Measurements from ENCODE around the gene PSMB10. TPM values are rescaled to one million over a fixed set of nuclear protein-coding genes. Genes with fewer than 3 reads are reported as not detected.
A peak's percentile ranks its signal among the peaks of the same experiment; 100 is the strongest.

The PSMB10 gene
- total RNA-seq, 4 donors from 2014 or later, result 22.9 to 39.7 (median 32.5) TPM

DNA sequence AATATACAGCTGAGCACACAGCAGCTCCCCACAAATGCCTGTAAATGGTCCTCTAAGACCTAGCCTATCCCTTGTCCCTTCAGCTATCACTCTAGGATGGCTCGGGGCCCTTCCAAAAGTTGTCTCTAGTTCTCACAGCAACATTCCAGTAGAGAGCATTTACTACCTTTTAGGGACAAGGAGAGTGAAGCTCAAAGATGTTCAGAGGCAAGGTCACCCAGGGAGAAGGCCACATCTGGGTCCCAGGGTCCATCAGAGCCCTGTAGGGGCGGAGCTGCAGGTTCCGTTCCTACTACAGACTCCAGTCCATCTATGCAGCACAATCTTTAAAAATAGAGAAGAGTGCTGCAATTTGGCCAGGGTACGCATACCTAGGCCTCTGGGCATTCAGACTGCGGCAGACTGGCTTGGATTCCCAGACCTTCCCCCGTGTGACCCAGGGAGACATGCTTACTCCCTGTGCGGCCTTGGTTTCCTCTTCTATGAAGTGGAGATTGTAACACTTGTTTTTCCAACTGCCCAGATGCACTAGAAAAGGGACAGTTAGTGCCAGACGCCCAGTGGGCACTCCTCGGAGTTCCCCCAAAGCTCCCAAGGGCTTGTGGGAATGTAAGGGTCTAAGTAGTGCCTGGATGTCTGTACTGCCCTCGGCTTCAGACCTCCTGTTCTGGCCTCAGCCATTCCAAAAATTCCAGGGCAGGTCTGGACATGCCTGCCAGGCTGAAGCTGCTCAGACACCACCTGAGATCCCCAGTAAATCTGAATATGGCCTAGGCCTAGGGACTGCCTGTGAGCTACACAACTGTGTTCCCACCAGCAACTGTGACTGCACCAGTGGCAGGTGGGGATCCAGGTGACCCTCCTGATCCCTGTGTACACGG is 29.3 kb upstream of the PSMB10 start:
- no peak for DNase-seq
- Histone ChIP-seq H3K27me3 (no peaks in the 10 kb centered on the region), H3K4me1 (peaks cover 43 to 64% of the 10 kb centered on the region in 2 donors), H3K36me3 (peaks cover 14 to 15% of the 10 kb centered on the region in 2 donors), H3K4me3 (replicated peaks in 1 of 3) (peak overlapping the region in 1 of 3 donors; percentile 94), H3K9me3 (no peaks in the 10 kb centered on the region), H3K27ac (peak overlapping the region; percentile 60 to 93 (median 92))
- intact Hi-C loops (cut with DNase I), result no loop called here
- WGBS, 2 donors, result 77 to 82% methylated on average over 9 to 11 of the region's 11 CpGs
- no peak for TF ChIP-seq CTCF (IDR thresholded peaks at IDR 0.05)
- TF ChIP-seq POLR2A (IDR thresholded peaks at IDR 0.05), result no peak

DNA sequence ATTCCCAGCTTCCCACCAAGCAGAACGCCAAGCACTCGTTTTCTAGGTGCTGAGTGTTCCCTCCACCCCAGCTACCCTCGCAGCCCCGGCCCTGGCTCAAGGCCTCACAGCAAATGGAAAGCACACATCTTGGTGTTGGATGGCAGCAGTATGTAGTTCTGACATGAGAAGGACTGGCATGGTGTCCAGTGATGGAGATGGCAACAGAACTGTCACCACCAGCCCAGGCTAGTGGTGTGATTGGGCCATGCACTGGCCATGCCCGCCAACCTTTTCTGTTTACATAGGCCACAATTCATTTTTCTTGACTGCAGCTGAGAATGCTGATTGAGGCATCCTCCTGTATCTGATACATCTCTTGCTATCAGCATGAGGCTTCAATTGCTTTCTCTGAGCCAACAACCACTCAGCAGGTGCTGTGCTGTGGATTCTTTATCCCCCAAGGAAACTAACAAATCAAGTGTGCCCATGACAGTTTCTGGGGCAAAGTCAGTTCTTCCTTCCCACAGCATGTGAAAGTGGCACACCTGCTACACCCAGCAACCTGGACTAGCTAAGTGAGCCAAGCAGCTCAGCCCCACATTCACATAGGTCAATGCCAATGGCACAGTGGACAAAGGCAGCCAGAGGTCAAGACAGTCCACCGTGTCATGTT is 28.0 kb upstream of the PSMB10 start:
- DNase-seq, result no peak
- Histone ChIP-seq H3K36me3 (peaks cover 14 to 18% of the 10 kb centered on the region in 2 donors), H3K4me1 (peaks cover 47 to 76% of the 10 kb centered on the region in 2 donors), H3K4me3 (replicated peaks in 1 of 3) (no peak overlapping the region), H3K9me3 (no peaks in the 10 kb centered on the region), H3K27me3 (no peaks in the 10 kb centered on the region), H3K27ac (no peak overlapping the region)
- TF ChIP-seq POLR2A (IDR thresholded peaks at IDR 0.05) (no peak), CTCF (IDR thresholded peaks at IDR 0.05) (no peak)
- intact Hi-C loops (cut with DNase I), result no loop called here
- 90 to 93% methylated on average over 6 of the region's 6 CpGs for WGBS, 2 donors

GRCh38 chr16:67963662-67964321 is 27.1 kb upstream of the PSMB10 start:
- Histone ChIP-seq H3K9me3 (no peaks in the 10 kb centered on the region), H3K27ac (peak overlapping the region in 2 of 3 donors; percentile 29 to 30), H3K36me3 (peaks cover 19 to 20% of the 10 kb centered on the region in 2 donors), H3K4me1 (peaks cover 47 to 84% of the 10 kb centered on the region in 2 donors), H3K4me3 (replicated peaks in 1 of 3) (no peak overlapping the region), H3K27me3 (no peaks in the 10 kb centered on the region)
- intact Hi-C loops (cut with DNase I), result no loop called here
- no peak for TF ChIP-seq CTCF (IDR thresholded peaks at IDR 0.05)
- TF ChIP-seq POLR2A (IDR thresholded peaks at IDR 0.05), result no peak
- WGBS, 2 donors, result 64 to 76% methylated on average over 17 to 28 of the region's 32 CpGs
- DNase-seq, result peak; percentile 61 to 69

- intact Hi-C loops (cut with DNase I), result no loop called here
- no peaks in the 10 kb centered on the region for H3K27me3 ChIP-seq
- peaks cover 23 to 24% of the 10 kb centered on the region in 2 donors for H3K36me3 ChIP-seq
- peak overlapping the region in 2 of 3 donors; percentile 29 to 30 for H3K27ac ChIP-seq
- WGBS, 2 donors, result 71 to 80% methylated on average over 2 of the region's 2 CpGs
- no peaks in the 10 kb centered on the region for H3K9me3 ChIP-seq
- TF ChIP-seq POLR2A (IDR thresholded peaks at IDR 0.05) (no peak), CTCF (IDR thresholded peaks at IDR 0.05) (no peak)
- DNase-seq, result no peak
- H3K4me3 ChIP-seq (replicated peaks in 1 of 3), result no peak overlapping the region
- H3K4me1 ChIP-seq, result peaks cover 47 to 84% of the 10 kb centered on the region in 2 donors
These were observed 26.6 kb upstream of the PSMB10 start for GRCh38 chr16:67963292-67963661.
